Germinal center (tissue), 1 donor: ENCODE data around the gene C19orf38.
"Not testable (repeated sequence)": the region's sequence is repeated elsewhere in the genome, so short reads cannot be mapped to it uniquely, and the experiment has no call there.

ENCODE experiments used
- DNase-seq: peaks from one replicate; pipeline ENCODE4 v3.0.0; 2012; ENCODE audit warnings: mixed read lengths, low spot score

The C19orf38 gene

DNA sequence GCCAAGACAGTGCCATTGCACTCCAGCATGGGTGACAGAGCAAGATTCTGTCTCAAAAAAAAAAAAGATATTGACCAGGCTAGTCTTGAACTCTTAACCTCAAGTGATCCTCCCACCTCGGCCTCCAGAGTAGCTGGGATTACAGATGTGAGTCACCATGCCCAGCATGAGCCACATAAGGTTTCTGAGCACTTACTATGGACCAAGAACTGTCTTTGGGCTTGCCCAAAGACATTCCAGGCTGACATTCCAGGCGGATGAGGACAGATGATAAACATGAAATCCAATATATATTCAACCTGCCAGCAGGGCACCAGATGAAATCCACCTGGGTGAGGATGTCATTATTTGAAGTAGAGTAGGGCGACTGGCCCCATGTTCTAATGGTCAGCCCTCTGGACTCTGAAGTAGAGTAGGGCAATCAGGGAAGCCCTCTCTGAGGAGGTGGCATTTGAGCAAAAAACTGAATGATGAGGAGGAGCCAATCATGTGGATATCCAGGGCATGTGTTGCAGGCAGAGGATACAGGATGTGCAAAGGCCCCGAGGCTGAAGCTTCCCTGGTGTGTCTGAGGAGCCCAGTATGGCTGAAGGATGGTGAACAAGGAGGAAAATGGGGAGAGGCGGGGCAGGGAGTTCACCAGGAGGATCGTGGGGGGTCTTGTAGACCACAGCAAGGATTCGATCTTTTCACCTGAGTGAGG lies 4.0 kb downstream of the C19orf38 start:
- no peak for DNase-seq

DNA sequence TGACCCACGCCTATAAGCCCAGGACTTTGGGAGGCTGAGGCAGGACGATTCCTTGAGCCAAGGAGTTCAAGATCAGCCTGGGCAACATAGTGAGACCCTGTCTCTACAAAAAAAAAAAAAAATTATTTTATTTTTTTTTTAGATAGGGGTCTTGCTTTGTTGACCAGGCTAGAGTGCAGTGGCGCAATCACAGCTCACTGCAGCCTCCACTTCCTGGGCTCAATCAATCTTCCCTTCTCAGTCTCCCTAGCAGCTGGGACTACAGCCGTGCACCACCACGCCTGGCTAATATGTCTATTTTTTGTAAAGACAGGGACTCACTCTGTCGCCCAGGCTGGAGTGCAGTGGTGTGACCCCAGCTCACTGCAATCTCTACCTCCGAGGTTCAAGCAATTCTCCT lies 4.7 kb downstream of the C19orf38 start:
- DNase-seq, result no peak

DNA sequence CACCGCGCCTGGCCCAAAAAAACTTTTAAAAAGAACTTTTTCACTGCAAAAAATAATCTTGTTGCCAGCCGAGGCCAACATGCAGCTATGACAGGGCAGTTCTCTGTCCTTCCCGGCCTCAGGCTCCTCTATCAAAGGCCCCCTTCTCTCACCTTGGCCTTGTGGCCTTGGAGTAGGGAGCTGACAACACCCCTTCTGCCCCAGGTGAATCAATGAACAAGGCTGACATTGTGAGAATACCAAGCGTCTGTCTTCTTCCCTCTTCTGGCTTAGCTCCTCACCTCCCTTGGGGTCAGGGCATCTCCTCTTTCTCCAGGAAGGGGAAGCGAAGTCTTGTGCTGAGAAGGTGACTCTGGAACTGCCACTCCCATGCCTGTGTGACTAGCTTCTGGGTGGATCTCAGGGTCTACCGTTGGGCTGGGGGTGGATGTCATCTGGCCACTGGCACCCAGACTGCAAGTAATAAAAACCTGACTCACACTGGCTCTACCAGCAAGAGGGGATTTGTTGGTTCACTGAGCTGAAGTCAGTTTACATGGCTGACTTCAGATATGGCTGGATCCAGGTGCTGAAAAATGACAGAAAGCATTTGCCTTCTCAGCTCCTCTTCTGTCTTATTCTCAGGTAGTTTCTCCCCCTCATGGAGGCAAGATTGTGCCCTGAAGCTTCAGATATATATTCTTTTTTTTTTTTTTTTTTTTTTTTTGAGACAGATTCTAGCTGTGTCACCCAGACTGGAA lies 6.3 kb downstream of the C19orf38 start:
- no peak for DNase-seq

DNA sequence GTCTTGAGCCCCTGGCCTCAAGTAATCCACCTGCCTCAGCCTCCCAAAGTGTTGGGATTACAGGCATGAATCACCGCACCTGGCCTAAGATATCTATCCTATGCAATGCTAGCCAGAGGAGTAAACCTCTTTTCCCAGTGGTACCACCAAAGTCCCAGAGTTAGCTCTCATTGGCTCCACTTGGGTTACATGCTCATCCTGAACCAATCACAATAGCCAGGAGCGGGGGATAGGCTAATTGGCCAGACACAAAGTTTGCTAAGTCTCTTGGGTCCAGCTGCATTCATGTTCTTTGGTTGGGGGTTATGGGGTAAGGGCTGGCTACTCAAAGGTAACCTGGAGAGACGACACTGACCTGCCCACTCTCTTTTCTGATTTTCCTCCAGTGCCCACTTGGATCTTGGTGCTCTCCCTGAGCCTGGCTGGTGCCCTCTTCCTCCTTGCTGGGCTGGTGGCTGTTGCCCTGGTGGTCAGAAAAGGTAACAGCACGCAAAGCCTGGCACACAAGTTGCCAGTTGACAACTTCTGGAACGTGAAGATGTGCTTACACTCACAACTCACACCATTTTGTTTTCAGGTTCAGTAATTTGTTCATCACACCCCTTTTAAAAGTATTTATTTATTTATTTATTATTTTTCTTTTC lies 7.8 kb downstream of the C19orf38 start:
- DNase-seq, result peak; percentile 48

DNA sequence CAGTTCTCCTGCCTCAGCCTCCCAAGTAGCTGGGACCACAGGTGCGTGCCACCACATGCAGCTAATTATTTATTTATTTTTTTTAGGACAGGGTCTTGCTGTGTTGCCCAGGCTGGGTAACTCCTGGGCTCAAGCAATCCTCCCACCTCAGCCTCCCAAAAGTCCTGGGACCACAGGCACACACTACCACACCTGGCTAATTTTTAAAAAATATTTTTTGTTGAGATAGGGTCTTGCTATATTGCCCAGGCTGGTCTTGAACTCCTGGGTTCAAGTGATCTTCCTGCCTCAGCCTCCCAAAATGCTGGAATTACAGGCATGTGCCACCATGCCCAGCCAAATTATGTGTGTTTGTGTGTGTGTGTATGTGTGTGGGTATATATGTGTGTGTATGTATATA lies 8.7 kb downstream of the C19orf38 start:
- not testable (repeated sequence) for DNase-seq

DNA sequence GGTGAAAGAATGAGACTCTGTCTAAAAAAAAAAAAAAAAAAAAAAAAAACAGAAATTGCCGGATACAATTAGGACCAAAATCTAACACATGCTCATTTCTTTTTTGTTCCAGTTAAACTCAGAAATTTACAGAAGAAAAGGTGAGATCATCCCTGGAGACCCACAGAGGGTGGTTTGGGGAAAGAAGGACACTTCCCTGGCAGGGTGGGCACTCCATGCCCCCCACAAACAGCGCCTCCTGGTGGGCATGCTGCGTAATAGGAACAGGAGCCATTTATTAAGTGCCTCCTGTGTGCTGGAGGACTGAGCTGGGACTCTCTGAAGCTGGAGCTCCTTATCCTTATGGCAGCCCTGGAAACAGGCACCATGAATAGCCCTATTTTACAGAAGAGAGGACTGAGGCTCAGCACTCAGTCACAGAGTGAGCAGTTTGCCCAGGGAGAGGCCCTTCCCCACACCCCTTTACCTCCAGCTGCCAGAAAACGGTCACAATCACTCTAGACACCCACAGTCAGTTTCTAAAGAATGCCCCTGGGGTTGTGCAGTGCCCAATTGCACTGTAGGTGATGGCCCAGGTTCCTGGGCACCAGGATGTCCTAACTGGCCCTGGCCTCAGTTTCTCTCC lies 10.1 kb downstream of the C19orf38 start:
- DNase-seq, result peak; percentile 61

DNA sequence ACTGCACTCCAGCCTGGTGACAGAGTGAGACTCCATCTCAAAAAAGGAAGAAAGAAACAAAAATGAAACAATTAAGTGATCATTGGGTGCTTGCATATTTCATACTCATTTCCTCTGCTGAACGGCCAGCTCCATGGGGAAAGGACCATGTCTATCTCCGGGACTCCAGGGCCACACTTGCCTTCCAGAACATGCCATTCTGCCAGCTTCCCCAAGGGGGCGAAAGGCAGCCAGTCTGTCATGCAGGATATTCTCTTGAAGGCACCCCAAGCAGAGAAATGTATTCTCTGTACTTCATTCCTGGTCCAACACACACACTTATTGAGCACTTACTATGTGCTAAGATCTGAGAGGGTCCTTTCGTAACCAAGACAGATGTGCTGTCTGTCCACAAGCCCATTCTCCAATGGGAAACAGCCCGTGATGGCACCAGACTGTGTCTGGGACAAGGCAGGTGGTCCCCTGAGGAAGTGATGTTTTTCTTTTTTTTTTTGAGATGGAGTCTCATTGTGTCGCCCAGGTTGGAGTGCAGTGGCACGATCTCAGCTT lies 13.0 kb downstream of the C19orf38 start:
- DNase-seq, result peak; percentile 44

DNA sequence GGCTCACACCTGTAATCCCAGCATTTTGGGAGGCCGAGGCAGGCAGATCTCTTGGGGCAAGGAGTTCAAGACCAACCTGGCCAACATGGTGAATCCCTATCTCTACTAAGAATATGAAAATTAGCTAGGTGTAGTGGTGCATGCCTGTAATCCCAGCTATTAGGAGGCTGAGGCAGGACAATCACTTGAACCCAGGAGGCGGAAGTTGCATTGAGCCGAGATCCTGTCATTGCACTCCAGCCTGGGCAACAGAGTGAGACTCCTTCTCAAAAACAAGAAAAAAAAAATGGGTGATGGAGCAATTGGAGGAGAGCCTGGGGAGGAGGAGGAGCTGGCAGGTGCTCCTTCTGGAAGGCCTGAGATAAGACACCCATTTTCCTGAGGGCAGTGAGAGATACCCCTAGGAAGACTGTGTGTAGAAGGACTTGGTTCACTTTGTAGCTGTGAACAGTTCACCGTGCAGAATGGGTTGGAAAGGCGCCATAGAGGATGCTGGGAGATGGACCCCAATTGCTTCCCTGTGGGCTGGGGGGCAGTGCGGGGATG lies 14.4 kb downstream of the C19orf38 start:
- DNase-seq, result no peak

DNA sequence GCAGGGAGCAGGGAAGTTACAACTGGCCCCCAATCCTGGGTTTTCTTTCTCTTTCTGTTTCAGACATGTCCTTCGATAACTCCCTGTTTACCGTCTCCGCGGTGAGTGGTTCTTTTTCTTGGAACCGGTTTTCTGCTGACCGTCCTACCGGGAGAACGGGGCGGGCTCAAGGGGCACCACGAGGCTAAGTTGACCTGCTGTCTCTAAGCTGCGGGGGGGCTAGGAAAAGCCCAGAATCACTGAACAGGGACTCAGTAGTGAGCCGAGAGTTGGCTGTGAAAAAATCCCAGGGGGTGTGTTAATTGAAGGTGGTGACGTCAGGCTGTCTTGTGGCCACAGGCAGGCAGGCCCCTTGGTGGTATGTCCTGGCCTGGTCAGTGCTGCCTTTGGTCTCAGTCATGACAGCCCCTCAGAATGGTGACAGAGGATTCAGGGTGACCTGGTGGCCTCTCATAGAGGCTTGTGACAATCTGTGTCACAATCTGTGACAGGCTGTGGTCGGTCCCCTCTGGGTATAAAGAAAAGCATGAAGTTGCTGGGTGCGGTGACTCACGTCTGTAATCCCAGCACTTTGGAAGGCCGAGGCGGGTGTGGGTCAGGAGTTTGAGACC lies 15.0 kb downstream of the C19orf38 start:
- no peak for DNase-seq

DNA sequence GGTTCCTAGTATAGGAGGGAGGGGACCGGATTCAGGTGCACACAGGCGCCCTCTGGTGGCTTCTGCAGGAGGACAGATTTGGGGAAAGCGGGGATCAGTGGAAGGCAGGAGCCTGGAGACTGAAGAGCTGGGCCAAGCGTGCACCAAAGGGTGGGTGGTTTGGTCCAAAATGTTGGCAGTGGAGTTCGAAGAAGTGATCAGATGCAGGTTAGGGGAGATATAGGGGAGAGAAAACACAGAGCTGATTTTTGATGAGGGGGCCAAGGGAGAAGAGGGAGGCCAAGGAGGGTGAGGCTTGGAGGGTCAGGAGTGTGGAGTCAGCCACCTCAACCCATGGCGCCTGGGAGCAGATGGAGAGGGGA lies 16.3 kb downstream of the C19orf38 start:
- peak; percentile 90 for DNase-seq

DNA sequence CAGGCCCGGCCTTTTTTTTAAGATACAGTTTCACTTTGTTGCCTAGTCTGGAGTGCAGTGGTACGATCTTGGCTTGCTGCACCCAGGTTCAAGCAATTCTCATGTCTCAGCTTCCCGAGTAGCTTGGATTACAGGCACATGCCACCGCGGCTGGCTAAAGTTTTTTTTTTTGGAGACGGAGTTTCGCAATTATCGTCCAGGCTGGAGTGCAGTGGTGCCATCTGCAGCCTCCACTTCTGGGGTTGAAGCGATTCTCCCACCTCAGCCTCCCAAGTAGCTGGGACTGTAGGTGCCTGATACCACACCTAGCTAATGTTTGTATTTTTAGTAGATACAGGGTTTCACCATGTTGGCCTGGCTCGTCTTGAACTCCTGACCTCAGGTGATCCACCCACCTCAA lies 18.3 kb downstream of the C19orf38 start:
- DNase-seq, result no peak

DNA sequence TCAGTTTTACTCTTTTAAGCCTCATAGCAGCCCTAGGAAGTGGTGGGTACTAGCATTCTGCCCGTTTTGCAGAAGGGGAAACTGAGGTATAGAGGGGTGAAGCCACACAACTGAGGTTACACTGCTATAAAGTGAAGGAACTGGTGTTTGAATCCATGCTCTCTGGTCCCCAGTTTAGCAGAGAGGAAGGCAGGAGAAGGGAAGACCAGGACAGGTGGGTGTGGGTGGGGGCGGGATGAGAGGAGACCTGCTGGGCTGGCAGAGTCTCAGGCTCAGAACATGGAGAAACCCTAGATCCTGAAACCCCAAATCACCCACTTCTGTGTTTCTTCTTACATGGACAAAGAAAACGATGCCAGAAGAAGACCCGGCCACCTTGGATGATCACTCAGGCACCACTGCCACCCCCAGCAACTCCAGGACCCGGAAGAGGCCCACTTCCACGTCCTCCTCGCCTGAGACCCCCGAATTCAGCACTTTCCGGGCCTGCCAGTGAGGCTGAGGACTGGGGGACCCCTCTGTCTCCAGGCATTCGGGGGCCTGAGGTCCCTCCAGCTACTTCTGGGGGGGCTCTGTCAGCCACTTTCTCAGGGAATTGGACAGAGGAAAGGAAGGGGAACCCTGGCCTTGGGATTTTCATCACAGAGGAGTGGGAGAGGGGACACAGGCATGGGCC lies 20.8 kb downstream of the C19orf38 start:
- DNase-seq, result no peak

DNA sequence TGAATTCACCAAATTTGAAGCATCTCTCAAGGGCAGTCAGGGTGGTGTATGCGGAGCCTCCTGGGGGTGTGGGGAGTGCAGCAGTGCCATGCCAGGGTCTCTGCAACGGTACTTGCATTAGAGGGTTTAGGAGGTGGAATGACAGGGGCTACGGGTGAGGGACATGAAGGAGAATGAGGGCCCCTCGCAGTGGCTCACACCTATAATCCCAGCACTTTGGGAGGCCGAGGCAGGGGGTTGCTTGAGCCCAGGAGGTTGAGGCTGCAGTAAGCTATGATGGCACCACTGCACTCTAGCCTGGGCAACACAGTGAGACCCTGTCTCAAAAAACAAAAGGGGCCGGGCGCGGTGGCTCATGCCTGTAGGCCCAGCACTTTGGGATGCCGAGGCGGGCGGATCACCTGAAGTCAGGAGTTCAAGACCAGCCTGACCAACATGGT lies 21.7 kb downstream of the C19orf38 start:
- not testable (repeated sequence) for DNase-seq

DNA sequence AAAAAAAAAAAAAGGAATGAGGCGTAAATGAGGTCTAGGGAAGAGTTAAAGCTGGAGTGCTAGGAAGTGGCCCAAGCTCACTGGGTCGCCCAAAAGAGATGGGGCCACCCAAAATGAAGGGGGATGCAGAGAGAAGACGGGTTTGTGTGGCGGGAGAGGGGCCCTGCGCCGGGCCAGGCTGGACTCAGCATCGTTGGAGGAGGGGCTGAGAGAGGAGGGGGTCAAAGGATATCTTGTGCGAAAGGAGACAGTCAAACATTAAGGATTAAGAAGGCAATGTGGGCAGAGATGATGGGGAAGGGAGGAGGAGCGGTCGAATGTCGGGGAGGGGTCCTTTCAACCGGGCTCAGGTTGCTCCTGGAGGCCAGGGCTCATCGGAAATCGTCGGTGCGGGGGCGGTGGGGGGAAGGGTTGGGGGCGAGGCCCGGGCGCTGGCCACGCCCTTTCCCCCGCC lies 22.3 kb downstream of the C19orf38 start:
- DNase-seq, result no peak

DNA sequence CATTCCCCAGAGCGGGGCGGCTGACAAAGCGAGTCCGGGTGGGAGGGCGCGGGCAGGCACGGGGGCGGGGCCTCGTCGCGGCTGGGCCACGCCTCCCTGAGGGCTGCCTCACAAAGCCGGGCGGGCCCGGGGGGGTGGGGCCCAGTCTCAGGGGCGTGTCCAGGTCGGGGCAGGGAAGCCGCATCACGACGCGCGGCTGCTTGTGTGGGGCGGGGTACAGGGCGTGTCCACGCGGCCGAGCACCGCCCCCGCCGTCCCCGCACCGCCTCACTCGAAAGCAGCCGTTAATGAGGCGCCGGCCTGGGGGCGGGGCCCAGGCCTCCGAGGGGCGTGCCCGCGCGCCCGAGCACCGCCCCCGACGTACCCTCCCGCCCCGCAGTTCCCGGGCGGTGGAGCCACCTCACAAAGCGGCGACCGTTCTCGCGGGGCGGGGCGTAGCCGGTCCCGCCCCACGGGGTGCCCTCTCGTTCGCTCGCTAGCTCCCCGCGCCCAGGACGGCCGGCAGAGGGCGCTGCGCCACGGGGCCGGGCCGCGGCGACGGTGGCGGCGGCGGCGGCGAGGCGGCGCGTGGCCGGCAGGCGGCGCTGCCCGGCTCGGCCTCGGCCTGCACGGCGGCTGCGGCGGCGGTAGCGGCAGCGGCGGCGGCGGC lies 22.9 kb downstream of the C19orf38 start, which contains the start of gene CARM1:
TSS of gene CARM1 (plus strand) at position 599 of the 649 bp plus-strand sequence. CDS start 150 bp downstream, outside the sequence.
- DNase-seq, result peak; percentile 100

DNA sequence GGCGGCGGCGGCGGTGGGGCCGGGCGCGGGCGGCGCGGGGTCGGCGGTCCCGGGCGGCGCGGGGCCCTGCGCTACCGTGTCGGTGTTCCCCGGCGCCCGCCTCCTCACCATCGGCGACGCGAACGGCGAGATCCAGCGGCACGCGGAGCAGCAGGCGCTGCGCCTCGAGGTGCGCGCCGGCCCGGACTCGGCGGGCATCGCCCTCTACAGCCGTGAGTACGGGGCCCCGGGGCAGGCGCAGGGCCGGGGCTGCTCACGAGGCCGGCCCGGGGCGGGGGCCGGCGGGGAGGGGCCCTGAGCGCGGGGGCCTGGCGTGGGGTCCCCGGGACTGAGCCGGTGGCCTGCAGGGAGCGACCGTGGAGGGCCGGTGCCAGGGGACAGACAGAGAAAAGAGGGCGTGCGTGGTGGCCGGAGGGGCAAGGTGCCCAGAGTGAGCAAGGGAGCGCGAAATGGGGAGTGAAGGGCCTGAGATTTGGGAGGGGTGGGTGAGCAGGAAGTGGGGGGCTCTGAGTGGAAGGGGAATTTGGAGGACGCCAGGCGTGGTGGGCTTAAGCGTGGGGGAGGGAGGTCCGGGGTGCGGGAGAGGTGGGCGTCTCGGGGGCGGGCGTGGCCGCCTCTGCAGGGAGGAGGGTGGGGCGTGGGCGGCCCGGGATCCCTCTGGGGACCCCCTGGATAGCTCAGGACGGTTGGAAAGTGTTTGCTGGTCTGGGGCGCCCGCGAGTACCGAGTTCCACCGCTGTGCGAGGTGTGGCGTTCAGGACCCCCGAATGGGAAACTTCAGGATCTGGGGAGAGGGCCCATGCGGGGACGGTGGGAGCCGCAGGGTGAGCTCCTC lies 23.7 kb downstream of the C19orf38 start:
- peak; percentile 48 for DNase-seq

DNA sequence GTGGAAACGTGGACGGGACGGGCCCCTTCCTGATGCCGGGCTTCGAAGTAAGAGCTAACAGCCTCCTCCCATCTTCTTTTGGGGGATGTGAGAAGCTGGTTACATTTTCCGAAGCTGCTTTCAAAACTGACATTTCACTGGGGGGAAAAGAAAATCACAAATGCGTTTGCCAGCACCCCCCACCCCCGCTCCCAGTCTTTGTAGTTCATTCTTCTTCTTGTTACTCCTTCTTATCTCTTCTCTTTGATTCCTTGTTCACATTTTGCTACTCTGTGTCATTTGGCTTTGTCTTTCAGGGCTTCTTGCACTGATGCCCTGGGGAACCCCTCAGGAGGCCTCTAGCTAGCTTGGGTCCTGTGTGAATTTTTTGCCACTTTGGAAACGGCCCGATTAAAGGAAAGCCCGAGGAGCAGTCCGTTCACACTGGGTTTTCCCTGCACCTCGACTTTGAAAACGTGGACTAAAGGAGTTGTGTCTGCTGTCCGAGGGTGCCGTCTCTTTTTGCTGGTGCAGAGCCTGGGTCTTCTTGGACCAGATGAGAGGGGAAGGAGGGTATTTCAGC lies 24.4 kb downstream of the C19orf38 start:
- DNase-seq, result no peak

DNA sequence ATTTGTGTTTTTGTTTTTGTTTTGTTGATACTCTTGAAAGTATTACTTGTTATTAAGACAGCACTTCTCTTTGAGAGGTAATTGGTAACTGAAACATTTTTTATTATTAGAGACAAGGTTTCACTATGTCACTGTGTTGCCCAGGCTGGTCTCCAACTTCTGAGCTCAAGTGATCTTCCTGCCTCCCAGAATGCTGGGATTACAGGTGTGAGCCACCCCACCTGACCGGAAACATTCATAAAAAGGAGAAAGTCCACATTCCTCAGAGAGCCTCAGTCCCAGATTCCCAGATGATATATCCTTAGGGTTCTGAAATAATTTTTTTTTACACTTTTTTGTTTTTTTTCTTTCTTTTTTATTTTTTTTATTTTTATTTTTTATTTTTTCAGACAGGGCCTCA lies 25.8 kb downstream of the C19orf38 start:
- DNase-seq, result no peak
